Adipocyte (in vitro differentiated cells): Measurements from ENCODE around the gene NAPA.

Experiments
- DNase-seq: peaks from one replicate; pipeline ENCODE4 v3.0.0-alpha.2; 2015; ENCODE audit warnings: low read depth
- H3K27me3 ChIP-seq: replicated peaks from 2 replicates; pipeline ENCODE4 v1.7.0; 2013; ENCODE audit warnings: mild to moderate bottlenecking, low read length, moderate library complexity; ENCODE audit not compliant: control insufficient read depth, insufficient read depth
- H3K36me3 ChIP-seq: 2 replicates; pipeline ENCODE4 v1.7.0; 2013; ENCODE audit warnings: low read length, mild to moderate bottlenecking, moderate library complexity; ENCODE audit not compliant: control insufficient read depth, insufficient read depth, severe bottlenecking
- H3K4me1 ChIP-seq: 2 replicates; pipeline ENCODE4 v1.7.0; 2013; ENCODE audit warnings: mild to moderate bottlenecking, low read length, moderate library complexity; ENCODE audit not compliant: control insufficient read depth, insufficient read depth
- H3K4me3 ChIP-seq: 2 replicates; pipeline ENCODE4 v1.7.0; 2013; ENCODE audit warnings: mild to moderate bottlenecking, low read length, moderate library complexity
- H3K9ac ChIP-seq: 2 replicates; pipeline ENCODE4 v1.7.0; 2013; ENCODE audit warnings: mild to moderate bottlenecking, low read length, moderate library complexity
- H3K9me3 ChIP-seq: 2 replicates; pipeline ENCODE4 v1.7.0; 2013; ENCODE audit warnings: mild to moderate bottlenecking, low read length, moderate library complexity; ENCODE audit not compliant: control insufficient read depth

Gene NAPA

GRCh38 chr19:47479701-47480503 is 35.0 kb downstream of the NAPA start:
- H3K4me3 ChIP-seq, result no peak overlapping the region
- H3K4me1 ChIP-seq, result peaks cover 13% of the 10 kb centered on the region
- H3K9ac ChIP-seq, result no peak overlapping the region
- no peaks in the 10 kb centered on the region for H3K36me3 ChIP-seq
- no peaks in the 10 kb centered on the region for H3K9me3 ChIP-seq
- peaks cover 5% of the 10 kb centered on the region for H3K27me3 ChIP-seq
- peak; percentile 15 for DNase-seq

DNA sequence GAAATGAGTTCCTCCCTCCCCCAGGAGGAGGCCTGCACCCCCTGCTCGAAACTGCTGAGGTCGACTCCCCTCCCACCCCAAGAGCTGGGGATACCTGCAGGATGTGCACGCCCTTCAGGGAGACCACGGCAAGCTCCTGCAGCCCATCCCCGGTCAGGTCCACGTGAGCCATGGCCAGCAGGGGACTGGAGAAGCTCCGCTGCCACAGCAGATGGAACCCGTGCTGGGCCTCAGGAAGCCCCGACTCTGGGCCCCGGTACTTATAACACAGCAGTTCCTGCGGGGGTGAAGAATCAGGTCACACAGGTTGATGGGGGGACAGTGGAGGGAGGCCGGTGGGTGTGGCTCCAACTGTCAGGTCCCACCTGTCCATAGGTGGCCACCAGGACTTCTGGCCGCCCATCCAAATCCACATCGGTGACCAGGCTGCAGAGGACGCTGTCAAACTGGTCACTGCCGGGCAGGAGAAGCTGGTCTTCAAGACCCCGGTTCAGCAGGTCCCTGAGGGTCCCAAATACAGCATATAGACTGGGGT is 38.4 kb downstream of the NAPA start:
- H3K27me3 ChIP-seq, result peaks cover 19% of the 10 kb centered on the region
- DNase-seq, result no peak
- H3K4me3 ChIP-seq, result no peak overlapping the region
- no peaks in the 10 kb centered on the region for H3K9me3 ChIP-seq
- H3K36me3 ChIP-seq, result no peaks in the 10 kb centered on the region
- peaks cover 3% of the 10 kb centered on the region for H3K4me1 ChIP-seq
- H3K9ac ChIP-seq, result no peak overlapping the region

DNA sequence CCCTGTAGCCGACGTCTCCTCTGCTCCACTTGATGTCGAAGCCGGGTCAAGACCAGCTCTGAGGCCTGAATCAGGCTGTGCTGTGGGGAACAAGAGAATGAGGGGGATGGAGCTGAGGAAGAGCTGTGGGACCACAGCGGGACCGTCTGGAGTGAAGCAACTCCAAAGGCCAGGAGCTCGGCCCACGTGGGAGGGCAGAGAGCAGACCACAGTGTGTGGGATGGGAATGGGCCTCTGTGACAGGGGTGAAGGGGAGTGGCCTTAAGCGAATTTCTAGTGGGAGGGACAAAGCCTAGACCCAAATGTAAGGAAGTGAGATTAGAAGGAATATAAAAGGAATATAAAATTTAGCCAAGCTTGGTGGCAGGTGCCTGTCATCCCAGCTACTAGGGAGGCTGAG is 39.4 kb downstream of the NAPA start:
- Histone ChIP-seq H3K36me3 (no peaks in the 10 kb centered on the region), H3K9ac (no peak overlapping the region), H3K4me1 (peaks cover 3% of the 10 kb centered on the region), H3K27me3 (peaks cover 20% of the 10 kb centered on the region), H3K9me3 (no peaks in the 10 kb centered on the region), H3K4me3 (no peak overlapping the region)
- no peak for DNase-seq

DNA sequence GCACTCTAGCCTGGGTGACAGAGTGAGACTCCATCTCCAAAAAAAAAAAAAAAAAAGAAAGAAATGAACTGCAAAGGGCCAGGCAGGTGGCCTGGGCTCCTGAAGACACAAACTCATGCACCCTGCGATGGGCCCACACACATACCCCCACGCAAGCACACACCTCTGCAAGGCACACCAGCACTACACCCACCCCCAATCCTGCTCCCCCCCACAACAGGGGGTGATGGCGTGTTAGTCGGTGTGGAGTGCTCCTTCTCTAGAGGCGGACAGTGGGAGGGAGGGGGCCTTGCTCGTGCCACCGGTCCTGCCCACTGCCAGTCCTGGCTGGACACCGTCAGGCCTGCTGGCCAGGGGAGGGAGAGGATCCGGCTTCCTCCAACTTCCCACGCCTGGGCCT is 41.5 kb downstream of the NAPA start:
- Histone ChIP-seq H3K27me3 (peaks cover 36% of the 10 kb centered on the region), H3K36me3 (no peaks in the 10 kb centered on the region), H3K9ac (no peak overlapping the region), H3K4me1 (peaks cover 3% of the 10 kb centered on the region), H3K9me3 (no peaks in the 10 kb centered on the region), H3K4me3 (no peak overlapping the region)
- no peak for DNase-seq

DNA sequence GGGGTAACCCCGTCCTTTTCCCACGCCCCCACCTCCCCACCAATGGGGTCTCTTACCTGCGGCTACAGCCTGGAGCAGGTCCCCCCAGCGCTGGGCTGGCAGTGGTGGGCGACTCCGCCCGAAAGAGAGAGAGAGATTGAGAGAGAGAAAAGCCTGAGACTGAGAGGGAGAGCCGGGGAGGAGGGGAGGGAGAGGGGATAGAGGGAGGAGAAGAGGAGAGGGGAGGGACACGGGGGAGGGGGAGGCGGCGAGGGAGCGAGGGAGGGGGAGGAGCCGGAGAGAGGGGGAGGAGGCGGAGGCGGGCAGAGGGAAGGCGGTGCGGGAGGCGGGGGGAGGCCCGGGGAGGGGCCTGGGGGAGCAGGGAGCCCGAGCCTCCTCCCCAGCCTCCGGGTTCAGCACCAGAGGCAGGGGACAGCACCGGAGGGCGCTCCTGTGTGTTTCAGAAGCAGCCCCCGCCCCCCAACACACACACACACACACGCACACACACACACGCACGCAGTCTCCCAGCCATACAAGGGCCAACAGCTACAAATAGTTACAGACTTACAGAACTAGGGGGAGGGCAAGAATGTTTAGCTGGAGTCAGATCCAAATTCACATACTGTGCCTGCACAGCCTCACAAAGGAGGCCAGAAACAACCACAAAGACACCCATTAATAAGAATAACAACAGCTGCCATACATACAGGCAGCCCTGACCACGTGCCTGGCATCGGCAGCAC is 43.0 kb downstream of the NAPA start, which contains the start of gene SLC8A2:
TSS of gene SLC8A2 (minus strand) at position 161 of the 725 bp plus-strand sequence. CDS start 5,490 bp downstream, outside the sequence.
- peak; percentile 78 for DNase-seq
- H3K4me3 ChIP-seq, result no peak within 1 kb of the TSS

DNA sequence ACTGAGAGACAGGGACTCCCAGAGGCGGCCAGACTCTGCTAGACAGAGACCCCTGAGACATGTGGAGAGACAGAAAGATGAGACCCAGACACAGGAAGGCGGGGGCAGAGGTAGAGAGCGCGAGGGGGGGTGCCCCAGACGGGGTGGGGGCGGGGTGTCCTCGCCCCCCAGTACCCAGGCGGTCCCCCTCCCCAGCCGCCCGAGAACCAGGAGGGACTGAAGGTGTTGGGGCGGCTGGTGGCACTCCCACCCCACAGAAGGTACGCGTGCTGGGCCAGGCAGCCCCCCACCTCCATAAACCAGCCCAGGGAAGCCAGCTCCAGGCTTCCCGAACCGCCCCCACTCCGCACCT is 43.5 kb downstream of the NAPA start:
- H3K27me3 ChIP-seq, result peaks cover 51% of the 10 kb centered on the region
- no peak overlapping the region for H3K4me3 ChIP-seq
- no peaks in the 10 kb centered on the region for H3K9me3 ChIP-seq
- DNase-seq, result no peak
- H3K9ac ChIP-seq, result no peak overlapping the region
- H3K4me1 ChIP-seq, result peaks cover 3% of the 10 kb centered on the region
- no peaks in the 10 kb centered on the region for H3K36me3 ChIP-seq

More for the DNA sequence above, 43.0 kb downstream of the NAPA start, which contains the start of gene SLC8A2:
- H3K36me3 ChIP-seq, result no peaks in the 10 kb centered on the region
- H3K9ac ChIP-seq, result no peak within 1 kb of the TSS
- peaks cover 47% of the 10 kb centered on the region for H3K27me3 ChIP-seq
- H3K4me1 ChIP-seq, result peaks cover 3% of the 10 kb centered on the region
- no peaks in the 10 kb centered on the region for H3K9me3 ChIP-seq

DNA sequence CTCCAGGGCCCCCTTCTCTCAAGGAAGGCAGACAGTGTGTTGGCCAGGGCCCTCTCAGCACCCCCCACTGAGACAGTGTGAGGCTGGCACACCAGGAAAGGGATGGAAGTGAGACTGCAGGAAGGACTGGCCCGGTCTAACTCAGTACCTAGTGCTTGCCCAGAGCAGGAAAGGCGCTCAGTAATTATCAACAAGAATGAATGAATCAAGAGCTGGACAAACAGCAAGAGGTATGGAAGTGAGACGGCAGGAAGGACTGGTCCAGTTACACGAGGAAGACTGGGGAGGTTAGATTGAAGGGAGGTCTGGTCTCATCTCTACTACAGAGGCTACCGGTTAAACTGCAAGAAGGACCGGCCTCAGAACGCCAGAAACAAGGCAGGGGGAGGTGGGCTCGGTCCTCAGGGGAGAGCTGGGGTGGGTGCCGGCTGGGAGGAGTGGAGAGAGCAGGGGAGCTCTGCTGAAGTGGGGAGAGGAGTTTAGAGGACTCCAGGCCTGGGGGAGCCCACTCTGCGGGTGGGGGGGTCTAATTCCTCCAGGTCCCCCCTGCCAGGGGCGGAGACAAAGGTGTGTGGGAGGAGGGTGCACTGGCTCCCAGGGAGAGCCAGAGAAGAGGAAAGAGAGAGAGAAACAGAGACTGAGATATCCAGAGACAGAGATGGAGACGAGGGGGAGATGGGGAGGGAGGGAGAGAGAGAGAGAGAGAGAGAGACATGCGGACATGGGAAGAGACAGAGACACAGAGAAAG is 44.2 kb downstream of the NAPA start:
- H3K4me1 ChIP-seq, result peaks cover 3% of the 10 kb centered on the region
- H3K36me3 ChIP-seq, result no peaks in the 10 kb centered on the region
- H3K9ac ChIP-seq, result no peak overlapping the region
- peaks cover 52% of the 10 kb centered on the region for H3K27me3 ChIP-seq
- DNase-seq, result no peak
- H3K9me3 ChIP-seq, result no peaks in the 10 kb centered on the region
- no peak overlapping the region for H3K4me3 ChIP-seq

- Histone ChIP-seq H3K27me3 (peaks cover 60% of the 10 kb centered on the region), H3K4me1 (peaks cover 3% of the 10 kb centered on the region), H3K9ac (no peak overlapping the region), H3K36me3 (no peaks in the 10 kb centered on the region), H3K4me3 (no peak overlapping the region), H3K9me3 (peaks cover 4% of the 10 kb centered on the region)
- no peak for DNase-seq
Observed at GRCh38 chr19:47469719-47470118, 45.1 kb downstream of the NAPA start.

DNA sequence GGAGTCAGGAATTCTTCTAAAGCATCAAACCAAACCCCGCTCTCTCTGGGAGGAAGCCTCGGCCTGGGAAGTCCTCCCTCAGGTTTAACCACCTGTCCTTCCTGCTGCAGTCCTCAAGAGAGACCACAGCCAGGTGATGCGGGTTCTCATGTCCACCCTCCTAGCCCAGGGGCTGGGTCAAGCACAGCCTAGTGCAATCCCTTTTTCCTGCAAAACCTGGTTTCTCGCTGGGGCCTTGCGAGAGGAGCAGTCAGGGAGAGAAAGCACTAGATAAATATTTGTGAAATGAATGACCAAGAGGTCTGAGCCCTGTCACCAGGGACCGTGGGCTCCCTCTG is 45.5 kb downstream of the NAPA start:
- Histone ChIP-seq H3K9ac (no peak overlapping the region), H3K4me1 (peaks cover 3% of the 10 kb centered on the region), H3K9me3 (peaks cover 4% of the 10 kb centered on the region), H3K4me3 (no peak overlapping the region), H3K36me3 (no peaks in the 10 kb centered on the region), H3K27me3 (peaks cover 62% of the 10 kb centered on the region)
- no peak for DNase-seq

DNA sequence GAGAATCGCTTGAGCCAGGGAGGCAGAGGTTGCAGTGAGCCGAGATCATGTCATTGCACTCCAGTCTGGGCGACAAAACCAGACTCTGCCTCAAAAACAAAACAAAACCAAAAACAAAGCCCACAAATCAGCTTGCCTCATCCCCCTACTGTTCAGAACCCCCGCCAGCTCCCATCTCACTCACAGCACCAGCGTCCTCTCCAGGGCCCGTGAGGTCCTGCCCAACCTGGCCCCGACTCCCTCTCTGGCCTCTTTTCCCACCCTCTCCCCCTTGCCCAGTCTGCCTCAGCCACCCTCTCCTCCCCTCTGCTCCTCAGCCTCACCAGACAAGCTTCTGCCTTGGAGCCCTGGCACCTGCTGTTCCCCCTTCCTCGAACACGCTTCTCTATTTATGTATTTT is 46.9 kb downstream of the NAPA start:
- DNase-seq, result no peak
- Histone ChIP-seq H3K4me3 (no peak overlapping the region), H3K9ac (no peak overlapping the region), H3K4me1 (peaks cover 3% of the 10 kb centered on the region), H3K36me3 (no peaks in the 10 kb centered on the region), H3K9me3 (peaks cover 4% of the 10 kb centered on the region), H3K27me3 (peaks cover 61% of the 10 kb centered on the region)

DNA sequence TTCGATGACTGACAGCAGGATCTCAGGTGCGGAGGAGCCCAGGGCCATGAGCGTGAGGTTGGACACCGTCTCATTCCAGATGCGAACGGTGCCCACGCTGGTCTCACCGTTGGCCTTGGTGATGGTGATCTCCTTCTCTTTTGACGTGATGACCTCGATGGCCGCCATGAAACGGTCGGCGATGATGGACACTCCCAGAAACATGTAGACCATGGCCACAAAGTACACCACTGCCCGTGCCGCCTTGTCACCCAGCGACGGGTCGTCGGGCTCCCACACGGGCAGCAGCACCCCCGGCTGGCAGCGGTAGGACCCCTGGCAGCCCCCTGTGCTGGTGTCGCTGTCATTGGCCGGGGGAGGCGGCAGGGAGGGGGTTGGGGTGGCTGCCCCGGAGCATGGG is 48.9 kb downstream of the NAPA start:
- Histone ChIP-seq H3K9ac (no peak overlapping the region), H3K36me3 (no peaks in the 10 kb centered on the region), H3K9me3 (peaks cover 4% of the 10 kb centered on the region), H3K4me1 (no peaks in the 10 kb centered on the region), H3K27me3 (peaks cover 61% of the 10 kb centered on the region), H3K4me3 (no peak overlapping the region)
- no peak for DNase-seq
